D341Med (cell line): ENCODE data around the gene ERC2.

Experiments used
- DNase-seq: peaks from one replicate; pipeline ENCODE4 v3.0.0; 2012; ENCODE audit warnings: low spot score

The ERC2 gene

GRCh38 chr3:55468251-55468650, 1000.0 kb downstream of the ERC2 start:
- DNase-seq, result no peak

GRCh38 chr3:55467099-55467498, 1001.2 kb downstream of the ERC2 start:
- DNase-seq, result no peak

GRCh38 chr3:55466526-55466925, 1001.7 kb downstream of the ERC2 start:
- no peak for DNase-seq

- DNase-seq, result no peak
Observed at GRCh38 chr3:55461896-55462295, 1006.4 kb downstream of the ERC2 start.

- DNase-seq, result no peak
Observed at GRCh38 chr3:55459838-55460237, 1008.4 kb downstream of the ERC2 start.
